ENCODE results near the gene KLHL11. TPM values are rescaled to one million over a fixed set of nuclear protein-coding genes. Genes with fewer than 3 reads are reported as not detected.

KLHL11 gene
- total and polyA plus RNA-seq, 2 of the 8 experiments (the other 6 are each of a cell fraction or from before 2014, with no cell fraction given) = 4.2 to 13.7 TPM

GRCh38 chr17:41818024-41818423 lies 47.2 kb downstream of the KLHL11 start:
- H3K4ac ChIP-seq (replicated peaks; ENCODE audit: insufficient read length, low read depth, low read length) = no peak overlapping the region
- no peaks in the 10 kb centered on the region for H3K9me3 ChIP-seq (ENCODE audit: insufficient read depth in 2 of 2, low read depth in 1 of 2, low read length in 1 of 2)
- no peak overlapping the region for H3K18ac ChIP-seq (ENCODE audit: extremely low read depth, low read length)
- no peak overlapping the region; the same call in 1 of the 2 replicates for H2BK5ac ChIP-seq (ENCODE audit: low read depth, low read length)
- DNase-seq (ENCODE audit: low read depth in 1 of 2, low spot score in 2 of 2) = no peak
- peaks cover 15% of the 10 kb centered on the region for H3K79me1 ChIP-seq (ENCODE audit: low read depth, low read length)
- WGBS, 2 experiments (ENCODE audit: extremely low coverage in 1 of 2, insufficient coverage in 1 of 2, insufficient read length in 1 of 2, insufficient replicate concordance in 2 of 2, low coverage in 1 of 2, low lambda C conversion rate in 2 of 2, missing lambda C conversion rate in 1 of 2) = 91% methylated on average over 20 of the region's 20 CpGs; no CpG with 5 or more reads in 1 of the 2 experiments
- no peak overlapping the region for H2AK5ac ChIP-seq (ENCODE audit: low read depth, low read length)
- H3K4me3 ChIP-seq (ENCODE audit: extremely low read depth in 1 of 4, insufficient read depth in 2 of 4, low read depth in 3 of 4, low read length in 4 of 4) = no peak overlapping the region
- H3K56ac ChIP-seq (replicated peaks; ENCODE audit: insufficient read length, low read depth, low read length) = no peak overlapping the region
- no peaks in the 10 kb centered on the region for H3K27me3 ChIP-seq (replicated peaks in 1 of 4; ENCODE audit: control insufficient read depth in 3 of 4, extremely low read depth in 1 of 4, insufficient read depth in 3 of 4, low read length in 3 of 4)
- ChIA-PET POLR2A (ENCODE audit: partially characterized antibody) (interaction anchor here (0.6 to 1.1 kb wide), 2 partner anchors 49 to 1653 kb away, joined by 3 to 5 read pairs; no protein-coding TSS in a partner anchor), CTCF (ENCODE audit: partially characterized antibody) (no interaction called here)
- no peak overlapping the region for H3K27ac ChIP-seq (ENCODE audit: low read depth, low read length)
- no peak overlapping the region for H2BK12ac ChIP-seq (ENCODE audit: low read depth, low read length)
- H4K8ac ChIP-seq (ENCODE audit: extremely low read depth, insufficient read depth, low read length) = no peak overlapping the region
- H3K23ac ChIP-seq (ENCODE audit: insufficient read length) = no peak overlapping the region
- H3K79me2 ChIP-seq (ENCODE audit: control insufficient read depth in 1 of 2, insufficient read depth in 2 of 2, low read length in 2 of 2) = peaks cover 0 to 28% of the 10 kb centered on the region in 2 experiments; a peak in 2 of 4 replicates
- H2BK15ac ChIP-seq (ENCODE audit: low read length) = no peak overlapping the region
- H4K91ac ChIP-seq (replicated peaks; ENCODE audit: insufficient read length, low read length) = no peak overlapping the region
- no peak overlapping the region for H2BK20ac ChIP-seq (ENCODE audit: low read length)
- no peak overlapping the region for H2AFZ ChIP-seq (ENCODE audit: low read length)
- H3K4me1 ChIP-seq (replicated peaks in 1 of 4; ENCODE audit: control insufficient read depth in 3 of 4, insufficient read depth in 4 of 4, low read length in 3 of 4) = peaks cover 0 to 32% (median 17%) of the 10 kb centered on the region in 4 experiments; a peak in 6 of 7 replicates
- H2BK120ac ChIP-seq (replicated peaks; ENCODE audit: low read depth, low read length) = no peak overlapping the region
- no peak overlapping the region for H4K5ac ChIP-seq (ENCODE audit: insufficient read length, low read depth, low read length)
- peaks cover 9% of the 10 kb centered on the region for H3K23me2 ChIP-seq (ENCODE audit: low read depth, low read length)
- peaks cover 0 to 9% of the 10 kb centered on the region in 2 experiments for H4K20me1 ChIP-seq (replicated peaks in 1 of 2; ENCODE audit: control insufficient read depth in 1 of 2, insufficient read depth in 2 of 2, low read length in 2 of 2)
- H3K14ac ChIP-seq (ENCODE audit: insufficient read length) = no peak overlapping the region
- no peak for FAIRE-seq
- TF ChIP-seq GABPA (IDR thresholded peaks at IDR 0.05; ENCODE audit: borderline replicate concordance, insufficient read depth, low read length) (no peak), E2F6 (IDR thresholded peaks at IDR 0.05) (0 out of 2 replicates have a peak, but pooled peaks have one; percentile 23)
- no peak overlapping the region for H3K9ac ChIP-seq (replicated peaks in 1 of 4; ENCODE audit: extremely low read depth in 1 of 4, low read depth in 3 of 4, low read length in 3 of 4)
- H3K4me2 ChIP-seq (ENCODE audit: insufficient read depth in 1 of 2, low read depth in 2 of 2, low read length in 2 of 2) = no peak overlapping the region
- peaks cover 2 to 29% (median 5%) of the 10 kb centered on the region in 4 experiments; a peak in 3 of 8 replicates for H3K36me3 ChIP-seq (ENCODE audit: control insufficient read depth in 2 of 4, insufficient read depth in 4 of 4, low read length in 3 of 4)

All from H1 (cell line).